MM.1S (cell line): ENCODE data around the gene CCDC138.

Experiments
- EZH2 ChIP-seq: fragments of 300-600 bp; sonication (generic); optimal IDR thresholded peaks from 2 replicates; pipeline ENCODE3; 2017; ENCODE audit warnings: low read depth, mild to moderate bottlenecking, antibody characterized with exemption, low read length, mixed read lengths
- EZH2phosphoT487 ChIP-seq: fragments of 300-600 bp; sonication (generic); IDR thresholded peaks from 2 replicates; pipeline ENCODE4 v1.6.1; 2018; ENCODE audit warnings: antibody characterized with exemption, low read length
- TF ChIP-seq, protein P1 (sequence below): fragments of 300-600 bp; sonication (generic); IDR thresholded peaks from 2 replicates; pipeline ENCODE4 v1.5.1; 2016; ENCODE audit warnings: antibody characterized with exemption, low read length, mixed read lengths

DNA sequence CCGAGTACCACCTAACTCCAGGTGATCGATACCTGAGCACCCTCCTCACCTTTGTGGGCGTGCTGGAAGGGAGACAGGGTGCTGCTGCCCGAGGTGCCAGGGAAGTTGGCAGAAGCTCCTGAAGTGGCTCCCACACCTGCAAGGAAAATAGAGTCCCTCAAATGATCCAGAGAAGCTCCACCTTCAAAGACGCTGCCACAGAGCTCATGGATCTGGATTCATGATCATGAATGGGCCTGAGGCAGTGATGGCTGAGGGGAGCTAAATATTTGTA is 126.0 kb downstream of the CCDC138 start:
- TF ChIP-seq, protein P1, sequence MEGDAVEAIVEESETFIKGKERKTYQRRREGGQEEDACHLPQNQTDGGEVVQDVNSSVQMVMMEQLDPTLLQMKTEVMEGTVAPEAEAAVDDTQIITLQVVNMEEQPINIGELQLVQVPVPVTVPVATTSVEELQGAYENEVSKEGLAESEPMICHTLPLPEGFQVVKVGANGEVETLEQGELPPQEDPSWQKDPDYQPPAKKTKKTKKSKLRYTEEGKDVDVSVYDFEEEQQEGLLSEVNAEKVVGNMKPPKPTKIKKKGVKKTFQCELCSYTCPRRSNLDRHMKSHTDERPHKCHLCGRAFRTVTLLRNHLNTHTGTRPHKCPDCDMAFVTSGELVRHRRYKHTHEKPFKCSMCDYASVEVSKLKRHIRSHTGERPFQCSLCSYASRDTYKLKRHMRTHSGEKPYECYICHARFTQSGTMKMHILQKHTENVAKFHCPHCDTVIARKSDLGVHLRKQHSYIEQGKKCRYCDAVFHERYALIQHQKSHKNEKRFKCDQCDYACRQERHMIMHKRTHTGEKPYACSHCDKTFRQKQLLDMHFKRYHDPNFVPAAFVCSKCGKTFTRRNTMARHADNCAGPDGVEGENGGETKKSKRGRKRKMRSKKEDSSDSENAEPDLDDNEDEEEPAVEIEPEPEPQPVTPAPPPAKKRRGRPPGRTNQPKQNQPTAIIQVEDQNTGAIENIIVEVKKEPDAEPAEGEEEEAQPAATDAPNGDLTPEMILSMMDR, result no peak
- TF ChIP-seq EZH2, result no peak
- no peak for TF ChIP-seq EZH2phosphoT487
